ENCODE data around the gene FLNC. TPM values are rescaled to one million over a fixed set of nuclear protein-coding genes. Genes with fewer than 3 reads are reported as not detected.
A peak's percentile ranks its signal among the peaks of the same experiment; 100 is the strongest.

Gene FLNC
- total and polyA plus RNA-seq, 9 of the 15 experiments (the other 6 are each of a cell fraction or from before 2014, with no cell fraction given) = 0.90 to 155 (median 28.8) TPM

DNA sequence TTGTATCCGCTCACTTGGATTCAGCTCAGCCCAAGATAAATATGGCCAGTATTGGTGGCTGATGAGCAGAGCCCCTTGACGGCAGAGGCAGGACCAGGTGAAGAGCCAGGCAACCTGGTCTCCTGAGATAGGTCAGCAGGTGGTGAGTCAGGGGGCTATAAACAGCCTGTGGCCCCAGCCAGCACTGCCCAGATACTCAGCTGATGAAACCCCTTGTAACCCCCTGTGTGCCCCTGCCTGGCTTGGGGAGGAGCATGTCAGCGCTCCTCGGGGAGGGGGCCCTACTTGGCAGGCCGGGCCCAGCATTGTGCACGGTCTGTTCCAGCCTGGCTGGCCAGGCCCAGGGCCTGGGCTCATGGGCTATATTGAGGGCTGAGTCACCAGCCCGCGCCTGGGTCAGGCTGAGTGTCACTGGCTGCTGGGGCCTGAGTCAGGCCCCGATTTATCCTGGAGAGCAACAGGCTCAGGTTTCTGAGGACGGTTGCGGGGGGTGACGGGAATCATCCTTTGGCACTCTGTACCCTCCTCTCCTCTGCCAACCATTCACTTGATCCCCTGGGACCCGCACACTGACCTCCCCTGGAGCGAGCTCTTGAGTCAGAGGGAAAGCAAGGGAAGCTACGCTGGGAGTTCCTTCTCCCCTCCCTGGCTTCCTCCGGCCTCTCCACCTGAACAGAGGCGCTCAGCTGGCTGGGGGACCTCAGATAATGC is 2.8 kb upstream of the FLNC start (continued):
- TF ChIP-seq SRF (CRISPR knock-in tag; IDR thresholded peaks at IDR 0.05) = peak in 1 of 2 experiments; percentile 72; a peak in 2 of 4 replicates
- TF ChIP-seq, protein P1, sequence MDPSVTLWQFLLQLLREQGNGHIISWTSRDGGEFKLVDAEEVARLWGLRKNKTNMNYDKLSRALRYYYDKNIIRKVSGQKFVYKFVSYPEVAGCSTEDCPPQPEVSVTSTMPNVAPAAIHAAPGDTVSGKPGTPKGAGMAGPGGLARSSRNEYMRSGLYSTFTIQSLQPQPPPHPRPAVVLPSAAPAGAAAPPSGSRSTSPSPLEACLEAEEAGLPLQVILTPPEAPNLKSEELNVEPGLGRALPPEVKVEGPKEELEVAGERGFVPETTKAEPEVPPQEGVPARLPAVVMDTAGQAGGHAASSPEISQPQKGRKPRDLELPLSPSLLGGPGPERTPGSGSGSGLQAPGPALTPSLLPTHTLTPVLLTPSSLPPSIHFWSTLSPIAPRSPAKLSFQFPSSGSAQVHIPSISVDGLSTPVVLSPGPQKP (CRISPR knock-in tag; IDR thresholded peaks at IDR 0.05) = no peak
- no peak for TF ChIP-seq SNRNP70 (optimal IDR thresholded peaks at IDR 0.05; ENCODE audit: low read depth, low read length)
- TF ChIP-seq, protein P2, sequence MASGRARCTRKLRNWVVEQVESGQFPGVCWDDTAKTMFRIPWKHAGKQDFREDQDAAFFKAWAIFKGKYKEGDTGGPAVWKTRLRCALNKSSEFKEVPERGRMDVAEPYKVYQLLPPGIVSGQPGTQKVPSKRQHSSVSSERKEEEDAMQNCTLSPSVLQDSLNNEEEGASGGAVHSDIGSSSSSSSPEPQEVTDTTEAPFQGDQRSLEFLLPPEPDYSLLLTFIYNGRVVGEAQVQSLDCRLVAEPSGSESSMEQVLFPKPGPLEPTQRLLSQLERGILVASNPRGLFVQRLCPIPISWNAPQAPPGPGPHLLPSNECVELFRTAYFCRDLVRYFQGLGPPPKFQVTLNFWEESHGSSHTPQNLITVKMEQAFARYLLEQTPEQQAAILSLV (tag; IDR thresholded peaks at IDR 0.05) = 0 out of 2 replicates have a peak, but pooled peaks have one; percentile 10
- no peak for TF ChIP-seq PHTF2 (CRISPR knock-in tag; IDR thresholded peaks at IDR 0.05)
- TF ChIP-seq KLF1 (tag; IDR thresholded peaks at IDR 0.05) = 0 out of 2 replicates have a peak, but pooled peaks have one; percentile 41
- TF ChIP-seq TCFL5 (CRISPR knock-in tag; conservative IDR thresholded peaks at IDR 0.05) = no peak
- peak; percentile 89 for TF ChIP-seq NBN (IDR thresholded peaks at IDR 0.05; ENCODE audit: low read depth)
- no peak for TF ChIP-seq SMARCB1 (IDR thresholded peaks at IDR 0.05; ENCODE audit: insufficient read length, low read depth)
- TF ChIP-seq RBM22 (IDR thresholded peaks at IDR 0.05; ENCODE audit: low read depth, low read length, poor library complexity, severe bottlenecking) = peak; percentile 61
- no peak for TF ChIP-seq NEUROD1 (IDR thresholded peaks at IDR 0.05; ENCODE audit: borderline replicate concordance, low read depth, low read length, partially characterized antibody)
- no peak for TF ChIP-seq SRSF9 (IDR thresholded peaks at IDR 0.05; ENCODE audit: borderline replicate concordance, low read depth, low read length)
- TF ChIP-seq ZNF408 (CRISPR knock-in tag; IDR thresholded peaks at IDR 0.05; ENCODE audit: low read depth) = no peak
- TF ChIP-seq, protein P3, sequence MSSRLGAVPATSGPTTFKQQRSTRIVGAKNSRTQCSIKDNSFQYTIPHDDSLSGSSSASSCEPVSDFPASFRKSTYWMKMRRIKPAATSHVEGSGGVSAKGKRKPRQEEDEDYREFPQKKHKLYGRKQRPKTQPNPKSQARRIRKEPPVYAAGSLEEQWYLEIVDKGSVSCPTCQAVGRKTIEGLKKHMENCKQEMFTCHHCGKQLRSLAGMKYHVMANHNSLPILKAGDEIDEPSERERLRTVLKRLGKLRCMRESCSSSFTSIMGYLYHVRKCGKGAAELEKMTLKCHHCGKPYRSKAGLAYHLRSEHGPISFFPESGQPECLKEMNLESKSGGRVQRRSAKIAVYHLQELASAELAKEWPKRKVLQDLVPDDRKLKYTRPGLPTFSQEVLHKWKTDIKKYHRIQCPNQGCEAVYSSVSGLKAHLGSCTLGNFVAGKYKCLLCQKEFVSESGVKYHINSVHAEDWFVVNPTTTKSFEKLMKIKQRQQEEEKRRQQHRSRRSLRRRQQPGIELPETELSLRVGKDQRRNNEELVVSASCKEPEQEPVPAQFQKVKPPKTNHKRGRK (tag; IDR thresholded peaks at IDR 0.05) = no peak
- no peak for TF ChIP-seq MXI1 (IDR thresholded peaks at IDR 0.05; ENCODE audit: low read depth, low read length)
- TF ChIP-seq, protein P4, sequence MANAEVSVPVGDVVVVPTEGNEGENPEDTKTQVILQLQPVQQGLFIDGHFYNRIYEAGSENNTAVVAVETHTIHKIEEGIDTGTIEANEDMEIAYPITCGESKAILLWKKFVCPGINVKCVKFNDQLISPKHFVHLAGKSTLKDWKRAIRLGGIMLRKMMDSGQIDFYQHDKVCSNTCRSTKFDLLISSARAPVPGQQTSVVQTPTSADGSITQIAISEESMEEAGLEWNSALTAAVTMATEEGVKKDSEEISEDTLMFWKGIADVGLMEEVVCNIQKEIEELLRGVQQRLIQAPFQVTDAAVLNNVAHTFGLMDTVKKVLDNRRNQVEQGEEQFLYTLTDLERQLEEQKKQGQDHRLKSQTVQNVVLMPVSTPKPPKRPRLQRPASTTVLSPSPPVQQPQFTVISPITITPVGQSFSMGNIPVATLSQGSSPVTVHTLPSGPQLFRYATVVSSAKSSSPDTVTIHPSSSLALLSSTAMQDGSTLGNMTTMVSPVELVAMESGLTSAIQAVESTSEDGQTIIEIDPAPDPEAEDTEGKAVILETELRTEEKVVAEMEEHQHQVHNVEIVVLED (CRISPR knock-in tag; IDR thresholded peaks at IDR 0.05) = no peak
- TF ChIP-seq EGR1 (conservative IDR thresholded peaks at IDR 0.05) = 0 out of 2 replicates have a peak, but pooled peaks have one; percentile 7
- TF ChIP-seq, protein P5, sequence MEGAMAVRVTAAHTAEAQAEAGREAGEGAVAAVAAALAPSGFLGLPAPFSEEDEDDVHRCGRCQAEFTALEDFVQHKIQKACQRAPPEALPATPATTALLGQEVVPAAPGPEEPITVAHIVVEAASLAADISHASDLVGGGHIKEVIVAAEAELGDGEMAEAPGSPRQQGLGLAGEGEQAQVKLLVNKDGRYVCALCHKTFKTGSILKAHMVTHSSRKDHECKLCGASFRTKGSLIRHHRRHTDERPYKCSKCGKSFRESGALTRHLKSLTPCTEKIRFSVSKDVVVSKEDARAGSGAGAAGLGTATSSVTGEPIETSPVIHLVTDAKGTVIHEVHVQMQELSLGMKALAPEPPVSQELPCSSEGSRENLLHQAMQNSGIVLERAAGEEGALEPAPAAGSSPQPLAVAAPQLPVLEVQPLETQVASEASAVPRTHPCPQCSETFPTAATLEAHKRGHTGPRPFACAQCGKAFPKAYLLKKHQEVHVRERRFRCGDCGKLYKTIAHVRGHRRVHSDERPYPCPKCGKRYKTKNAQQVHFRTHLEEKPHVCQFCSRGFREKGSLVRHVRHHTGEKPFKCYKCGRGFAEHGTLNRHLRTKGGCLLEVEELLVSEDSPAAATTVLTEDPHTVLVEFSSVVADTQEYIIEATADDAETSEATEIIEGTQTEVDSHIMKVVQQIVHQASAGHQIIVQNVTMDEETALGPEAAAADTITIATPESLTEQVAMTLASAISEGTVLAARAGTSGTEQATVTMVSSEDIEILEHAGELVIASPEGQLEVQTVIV (CRISPR knock-in tag; IDR thresholded peaks at IDR 0.05; ENCODE audit: borderline replicate concordance) = no peak
- no peak for TF ChIP-seq HIVEP1 (CRISPR knock-in tag; IDR thresholded peaks at IDR 0.05)
